Suprapubic skin (tissue), 4 donors: ENCODE results near the gene GAGE1.

Source experiments
- CTCF ChIP-seq, 2 donors: fragments of 200-600 bp in 1 of 2; fragments of 450-650 bp in 1 of 2; sonication (generic) in 1 of 2; IDR thresholded peaks; one replicate each; pipeline ENCODE4 v1.5.1; 2016 to 2019; ENCODE audit warnings: antibody characterized with exemption in 2 of 2, mild to moderate bottlenecking in 1 of 2, moderate library complexity in 1 of 2
- EP300 ChIP-seq: sonication (generic); formaldehyde crosslinking; IDR thresholded peaks from one replicate; pipeline ENCODE4 v1.6.1; 2017; ENCODE audit warnings: antibody characterized with exemption
- POLR2A ChIP-seq, 2 donors: fragments of 450-650 bp; IDR thresholded peaks; one replicate each; pipeline ENCODE4 v1.6.1; 2017; ENCODE audit warnings: antibody characterized with exemption in 2 of 2, mild to moderate bottlenecking in 2 of 2, moderate library complexity in 2 of 2
- POLR2AphosphoS5 ChIP-seq, 3 donors: sonication (generic); formaldehyde crosslinking; IDR thresholded peaks; one replicate each; pipeline ENCODE4 v1.6.1; 2017; ENCODE audit warnings: antibody characterized with exemption in 3 of 3

- TF ChIP-seq POLR2A (IDR thresholded peaks at IDR 0.05) (no peak), POLR2AphosphoS5 (IDR thresholded peaks at IDR 0.05) (no peak), EP300 (no peak), CTCF (IDR thresholded peaks at IDR 0.05) (no peak)
Observed at GRCh38 chrX:49610718-49611310, 12.0 kb downstream of the GAGE1 start.
